SHP77 treated with DMSO at 0.1 percent for 48 hours (cell line): ENCODE results near the gene BMERB1.
"Not testable (repeated sequence)": the region's sequence is repeated elsewhere in the genome, so short reads cannot be mapped to it uniquely, and the experiment has no call there.

Source experiments
- DNase-seq: peaks from one replicate; lab custom pipeline; 2025; lab: John Stamatoyannopoulos, UW

BMERB1 gene

GRCh38 chr16:15557258-15557657 is 122.9 kb downstream of the BMERB1 start:
- DNase-seq, result no peak

GRCh38 chr16:15559176-15559575 is 124.8 kb downstream of the BMERB1 start:
- DNase-seq, result no peak

DNA sequence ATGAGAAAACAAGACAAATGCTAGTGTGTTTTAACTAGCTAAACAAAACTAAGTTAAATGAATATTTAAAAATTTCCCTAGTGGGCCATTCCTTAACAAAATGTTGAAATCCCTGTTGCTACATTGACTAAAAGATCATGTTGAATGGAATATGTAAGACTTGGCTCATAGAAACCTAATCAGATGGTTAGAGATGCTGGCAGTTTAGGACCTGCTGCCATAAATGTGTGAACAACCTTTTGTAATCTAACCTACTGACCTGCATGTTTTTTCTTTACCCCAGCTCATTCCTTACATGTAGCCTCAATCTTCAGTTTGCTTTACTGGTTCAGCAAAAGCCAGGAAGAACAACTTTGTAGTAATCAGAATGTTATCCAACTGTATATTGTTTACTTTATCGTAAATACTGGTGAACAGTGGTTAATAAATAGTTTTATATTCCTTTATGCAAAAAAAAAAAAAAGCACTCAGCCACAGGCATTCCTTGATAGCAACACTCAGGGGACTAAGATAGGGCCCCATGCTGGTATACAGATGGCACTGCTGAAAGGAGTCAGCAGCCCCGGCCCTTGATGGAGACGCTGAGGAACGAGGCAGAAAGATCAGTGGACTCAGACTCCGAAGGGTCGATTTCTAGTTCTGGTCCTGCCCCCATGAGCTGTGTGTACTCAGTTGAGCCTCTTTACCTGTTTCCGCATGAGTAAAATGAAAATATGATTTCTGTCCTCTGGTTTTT is 130.4 kb downstream of the BMERB1 start:
- DNase-seq, result no peak

DNA sequence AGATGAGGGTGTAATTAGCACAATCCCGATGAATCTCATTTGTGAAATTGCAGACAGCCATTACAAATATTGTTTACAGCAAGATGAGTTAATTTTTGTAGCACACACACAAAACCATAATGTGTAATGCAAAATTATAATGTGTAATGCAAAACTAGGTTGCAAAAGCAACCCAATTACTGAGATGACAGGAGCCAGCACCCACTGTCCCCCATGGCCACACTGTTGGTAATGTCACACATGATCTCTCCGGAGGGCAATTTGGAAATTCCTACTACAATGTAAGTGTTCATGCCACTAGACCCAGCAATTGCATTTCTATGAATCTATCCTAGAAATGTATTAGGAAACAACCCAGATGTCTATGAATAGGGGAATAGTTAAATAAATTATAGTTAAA is 131.7 kb downstream of the BMERB1 start:
- DNase-seq, result no peak

DNA sequence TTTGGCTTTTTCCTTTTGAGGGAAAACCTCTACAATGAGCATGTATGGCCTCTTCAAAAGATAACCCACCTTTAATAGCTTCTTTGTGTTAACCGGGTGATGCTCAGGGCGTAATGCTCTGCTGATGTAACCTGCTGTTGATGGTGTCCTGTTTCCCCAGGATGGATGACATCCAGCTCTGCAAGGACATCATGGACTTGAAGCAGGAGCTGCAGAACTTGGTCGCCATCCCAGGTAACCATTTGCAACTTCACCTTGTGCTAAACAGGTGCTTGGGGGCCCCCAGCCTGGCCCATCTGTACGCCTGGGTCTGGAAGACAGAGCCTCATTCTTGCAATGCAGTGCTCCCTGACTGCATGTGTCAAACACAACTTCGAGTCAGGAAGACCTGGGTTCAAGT is 133.4 kb downstream of the BMERB1 start:
- no peak for DNase-seq

GRCh38 chr16:15570666-15571065 is 136.3 kb downstream of the BMERB1 start:
- not testable (repeated sequence) for DNase-seq

- DNase-seq, result no peak
Observed at GRCh38 chr16:15571557-15571956, 137.2 kb downstream of the BMERB1 start.

DNA sequence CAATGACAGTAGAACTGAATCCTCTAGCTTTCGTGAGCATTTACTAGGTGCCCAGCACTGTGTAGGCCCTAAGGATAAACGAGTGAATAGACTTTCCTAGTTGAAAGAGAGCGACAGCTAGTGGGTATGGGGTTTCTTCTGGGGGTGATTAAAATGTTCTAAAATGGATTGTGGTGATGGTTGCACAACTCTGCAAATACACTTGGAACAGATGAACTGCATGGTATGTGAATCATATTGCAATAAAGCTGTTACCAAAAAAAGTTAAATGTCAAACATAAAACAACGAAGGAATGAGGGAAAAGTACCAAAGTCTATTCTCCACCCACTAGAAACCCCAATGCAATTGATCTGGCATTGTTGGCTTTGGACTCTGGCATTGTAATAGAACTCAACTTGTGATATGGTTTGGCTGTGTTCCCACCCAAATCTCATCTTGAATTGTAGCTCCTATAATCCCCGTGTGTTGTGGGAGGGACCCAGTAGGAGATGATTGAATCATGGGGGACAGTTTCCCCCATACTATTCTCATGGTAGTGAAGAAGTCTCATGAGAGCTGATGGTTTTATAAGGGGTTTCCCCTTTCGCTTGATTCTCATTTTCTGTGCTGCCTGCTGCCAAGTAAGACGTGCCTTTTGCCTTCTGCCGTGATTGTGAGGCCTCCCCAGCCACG is 138.1 kb downstream of the BMERB1 start:
- DNase-seq, result no peak

GRCh38 chr16:15573274-15573895 is 139.0 kb downstream of the BMERB1 start:
- DNase-seq, result no peak

DNA sequence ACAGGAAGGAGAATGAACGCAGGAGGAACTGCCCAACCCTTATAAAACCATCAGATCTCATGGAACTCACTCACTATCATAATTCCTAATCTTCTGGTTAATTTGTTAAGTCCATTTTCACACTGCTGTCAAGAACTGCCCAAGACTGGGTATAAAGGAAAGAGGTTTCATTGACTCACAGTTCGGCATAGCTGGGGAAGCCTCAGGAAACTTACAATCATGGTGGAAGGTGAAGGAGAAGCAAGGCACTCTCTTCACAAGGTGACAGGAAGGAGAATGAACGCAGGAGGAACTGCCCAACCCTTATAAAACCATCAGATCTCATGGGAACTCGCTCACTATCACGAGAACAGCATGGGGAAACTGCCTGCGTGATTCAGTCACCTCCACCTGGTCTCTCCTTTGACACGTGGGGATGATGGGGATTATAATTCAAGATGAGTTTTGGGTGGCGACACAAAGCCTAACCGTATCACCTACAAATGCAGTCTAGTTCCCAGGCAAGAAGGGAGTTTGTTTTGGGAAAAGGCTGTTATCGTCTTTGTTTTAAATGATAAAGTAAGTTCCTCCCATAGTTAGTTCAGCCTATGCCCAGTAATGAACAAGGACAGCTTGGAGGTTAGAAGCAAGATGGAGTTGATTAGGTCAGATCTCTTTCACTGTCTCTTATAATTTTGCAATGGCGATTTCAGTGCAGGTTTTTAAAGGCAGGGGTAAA is 139.7 kb downstream of the BMERB1 start:
- not testable (repeated sequence) for DNase-seq

DNA sequence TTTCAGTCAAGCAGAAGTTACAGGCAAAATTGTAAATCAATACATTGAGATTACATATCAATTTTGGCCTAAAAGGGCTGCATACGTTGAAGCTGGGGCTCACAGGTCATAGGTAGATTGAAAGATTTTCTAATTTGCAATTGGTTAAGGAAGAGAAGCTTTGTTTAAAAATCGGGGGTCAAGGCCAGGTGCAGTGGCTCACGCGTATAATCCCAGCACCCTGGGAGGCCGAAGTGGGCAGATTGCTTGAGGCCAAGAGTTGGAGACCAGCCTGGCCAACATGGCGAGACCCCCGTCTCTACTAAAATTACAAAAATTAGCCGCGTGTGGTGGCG is 140.2 kb downstream of the BMERB1 start:
- no peak for DNase-seq

DNA sequence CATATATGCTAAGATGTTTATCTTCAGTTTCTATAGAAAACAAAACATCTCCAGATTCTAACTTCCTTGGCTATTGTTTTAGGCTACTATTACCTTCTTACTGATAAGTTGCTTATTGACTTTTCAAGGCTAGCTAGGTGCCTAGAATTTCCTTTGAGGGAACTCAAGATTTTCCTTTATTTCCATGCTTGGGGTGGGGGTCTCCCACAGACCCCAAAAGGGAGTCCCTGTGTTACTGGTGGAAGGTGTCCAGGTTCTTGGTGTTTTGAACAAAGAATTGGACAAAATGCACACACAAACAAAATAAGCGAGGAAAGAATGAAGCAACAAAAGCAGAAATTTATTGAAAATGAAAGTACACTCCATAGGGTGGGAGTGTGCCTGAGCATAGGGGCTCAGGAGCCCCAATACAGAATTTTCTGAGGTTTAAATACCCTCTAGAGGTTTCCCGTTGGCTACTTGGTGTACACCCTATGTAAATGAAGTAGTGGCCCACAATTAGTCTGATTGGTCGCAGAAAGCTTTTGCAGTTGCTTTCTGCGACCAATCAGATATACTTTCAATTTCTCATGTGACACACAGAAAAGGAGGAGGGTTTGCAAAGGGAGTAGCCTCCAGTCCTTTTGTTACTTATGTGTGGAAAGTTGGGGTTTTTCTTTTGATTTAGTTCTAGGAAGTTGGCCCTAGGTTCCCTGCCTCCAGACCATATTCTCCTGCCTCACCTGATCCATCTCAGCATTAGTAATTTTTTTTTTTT is 141.1 kb downstream of the BMERB1 start:
- peak; percentile 36 for DNase-seq

DNA sequence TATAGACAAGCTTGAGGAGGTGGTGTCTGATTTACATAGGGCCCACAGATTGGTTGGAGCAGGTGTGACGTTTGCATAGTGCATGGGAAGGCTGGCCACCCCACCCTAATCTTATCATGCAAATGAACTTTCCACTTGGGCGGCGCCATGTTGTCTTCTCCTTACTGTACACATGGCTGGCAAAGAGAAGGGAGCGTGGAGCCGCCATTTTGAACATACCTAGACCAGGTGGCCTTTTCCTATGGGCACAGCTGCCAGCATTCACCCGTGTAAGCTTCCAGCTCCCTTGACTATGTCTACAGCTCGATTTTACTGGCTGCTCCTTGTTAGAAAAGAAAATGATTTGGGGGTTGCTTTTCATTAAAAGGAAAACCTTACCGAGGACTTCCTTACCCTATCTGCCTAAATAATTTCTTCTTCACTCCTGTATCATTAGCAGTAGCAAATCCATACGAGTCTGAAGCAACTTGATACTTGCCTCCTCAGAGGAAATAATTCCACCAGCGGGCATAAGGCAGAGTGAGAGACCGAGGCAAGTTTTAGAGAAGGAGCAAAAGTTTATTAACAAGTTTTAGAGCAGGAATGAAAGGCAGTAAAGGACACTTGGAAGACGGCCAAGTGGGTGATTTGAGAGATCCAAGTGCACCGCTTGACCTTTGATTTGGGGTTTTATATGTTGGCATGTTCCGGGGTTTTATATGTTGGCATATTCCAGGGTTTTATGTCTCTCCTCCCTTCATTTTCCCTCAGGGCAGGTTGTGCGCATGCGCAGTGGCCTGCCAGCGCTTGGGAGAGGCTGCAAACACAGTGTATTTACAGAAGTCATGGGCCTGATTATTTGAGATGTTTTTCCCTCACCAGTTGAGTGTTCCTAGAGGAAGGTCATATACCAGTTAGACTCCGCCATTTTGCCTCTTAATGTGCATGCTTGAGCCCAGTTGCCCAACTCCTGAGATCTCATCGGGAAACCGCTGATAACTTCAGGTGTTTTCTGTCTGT is 142.9 kb downstream of the BMERB1 start:
- peak; percentile 79 for DNase-seq

- DNase-seq, result no peak
Observed at GRCh38 chr16:15578824-15579223, 144.4 kb downstream of the BMERB1 start.

GRCh38 chr16:15581127-15581815 is 146.9 kb downstream of the BMERB1 start:
- no peak for DNase-seq

GRCh38 chr16:15583526-15583925 is 149.1 kb downstream of the BMERB1 start:
- no peak for DNase-seq

- no peak for DNase-seq
Observed at GRCh38 chr16:15585956-15586355, 151.6 kb downstream of the BMERB1 start.

DNA sequence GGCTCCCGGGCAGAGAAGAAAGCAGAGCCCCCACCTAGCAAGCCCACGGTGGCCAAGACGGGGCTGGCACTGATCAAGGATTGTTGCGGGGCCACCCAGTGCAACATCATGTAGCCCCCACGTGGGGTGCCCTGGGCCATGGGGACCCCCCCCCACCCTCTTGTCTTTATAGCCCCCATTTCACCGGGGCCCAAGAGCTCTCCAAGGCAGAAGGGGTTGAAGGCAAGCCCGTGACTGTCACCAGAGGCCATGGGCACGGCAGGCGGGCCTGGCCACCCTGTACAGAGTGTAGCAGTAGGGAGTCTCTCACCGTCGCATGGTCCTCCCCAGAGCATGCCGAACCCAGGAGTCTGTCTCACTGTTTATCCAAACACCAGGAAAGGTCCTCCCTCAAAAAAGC is 152.3 kb downstream of the BMERB1 start:
- no peak for DNase-seq

- DNase-seq, result no peak
Observed at GRCh38 chr16:15587152-15587825, 152.9 kb downstream of the BMERB1 start.

DNA sequence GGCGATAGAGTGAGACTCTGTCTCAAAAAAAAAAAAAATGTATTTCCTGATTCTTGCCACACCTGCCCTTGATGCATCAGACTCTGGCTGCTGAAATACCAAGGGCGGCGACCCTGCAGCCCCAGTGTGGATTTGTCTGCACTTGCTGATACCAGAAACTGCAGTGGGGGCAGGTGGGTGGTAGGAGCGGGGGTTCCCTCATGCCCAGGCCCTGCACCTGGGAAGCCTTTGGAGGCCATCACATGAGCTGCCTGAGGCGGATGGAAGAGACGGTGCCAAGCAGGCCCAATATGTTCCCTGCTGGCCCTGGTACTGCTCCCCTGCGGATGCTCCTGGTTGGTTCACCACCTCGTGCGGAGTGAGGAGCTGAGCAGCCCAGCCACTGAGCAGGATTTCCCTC is 157.9 kb downstream of the BMERB1 start:
- no peak for DNase-seq
